ENCODE data around the gene BIRC2. TPM values are rescaled to one million over a fixed set of nuclear protein-coding genes. Genes with fewer than 3 reads are reported as not detected.

BIRC2 gene
- total RNA-seq, 1 experiment from 2014 or later = 28.2 TPM

DNA sequence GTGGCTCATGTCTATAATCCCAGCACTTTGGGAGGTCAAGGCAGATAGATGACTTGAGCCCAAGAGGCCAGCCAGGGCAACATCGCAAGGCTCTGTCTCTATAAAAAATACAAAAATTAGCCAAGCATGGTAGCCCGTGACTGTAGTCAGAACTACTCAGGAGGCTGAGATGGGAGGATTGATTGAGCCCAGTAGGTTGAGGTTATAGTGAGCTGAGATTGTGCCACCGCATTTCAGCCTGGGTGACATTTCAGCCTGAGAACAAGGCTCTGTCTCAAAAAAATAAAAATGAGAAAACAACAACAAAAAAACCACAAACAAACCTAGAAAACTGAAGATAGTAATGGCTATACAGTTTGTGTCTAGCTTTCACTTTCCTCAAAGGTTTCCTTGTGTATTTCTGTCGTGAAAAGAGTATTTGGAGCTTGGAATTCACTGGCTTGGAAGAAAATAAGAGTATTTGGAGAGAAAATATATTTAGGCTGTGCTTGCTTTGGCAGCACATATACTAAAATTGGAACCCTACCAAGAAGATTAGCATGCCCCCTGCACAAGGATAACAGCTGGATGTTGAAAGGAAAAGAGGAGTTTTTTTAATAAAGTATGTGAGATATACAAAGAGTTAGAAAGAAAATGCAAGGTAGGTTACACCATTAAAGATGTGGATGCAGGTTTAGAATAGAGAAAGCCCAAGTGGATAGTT is 33.6 kb upstream of the BIRC2 start:
- Histone ChIP-seq H3K14ac (ENCODE audit: insufficient read depth, low read length) (no peak overlapping the region), H3K27me3 (ENCODE audit: insufficient read depth, low read length) (no peaks in the 10 kb centered on the region), H3K27ac (ENCODE audit: insufficient read length, low read depth, low read length) (no peak overlapping the region), H4K20me1 (ENCODE audit: control insufficient read depth, insufficient read depth, insufficient read length) (no peaks in the 10 kb centered on the region), H3K9me3 (ENCODE audit: control insufficient read depth, low read depth, low read length) (no peaks in the 10 kb centered on the region), H2BK15ac (ENCODE audit: low read depth, low read length) (no peak overlapping the region), H2BK120ac (ENCODE audit: low read depth, low read length, poor library complexity, severe bottlenecking) (no peak overlapping the region), H4K8ac (replicated peaks; ENCODE audit: insufficient read length, low read depth, low read length) (no peak overlapping the region), H3K18ac (ENCODE audit: insufficient read length, low read depth, low read length) (no peak overlapping the region), H3K56ac (ENCODE audit: insufficient read length, low read depth, low read length) (no peak overlapping the region), H4K5ac (ENCODE audit: insufficient read length, low read depth, low read length) (no peak overlapping the region), H2AK5ac (ENCODE audit: insufficient read length, low read length) (no peak overlapping the region), H3K4ac (ENCODE audit: low read depth, low read length) (no peak overlapping the region), H3K9ac (ENCODE audit: extremely low read depth, insufficient read length, low read length) (no peak overlapping the region), H3K4me1 (ENCODE audit: insufficient read depth, low read length) (peaks cover 2% of the 10 kb centered on the region; the same call in 1 of the 2 replicates), H2BK5ac (ENCODE audit: insufficient read length, low read length) (no peak overlapping the region), H2AFZ (ENCODE audit: low read length) (no peak overlapping the region), H3K79me1 (ENCODE audit: insufficient read depth, low read depth, low read length, poor library complexity, severe bottlenecking) (no peaks in the 10 kb centered on the region), H2BK20ac (ENCODE audit: low read depth, low read length, poor library complexity, severe bottlenecking) (no peak overlapping the region), H3K23ac (ENCODE audit: insufficient read length, low read depth, low read length) (no peak overlapping the region), H3T11ph (ENCODE audit: low read length) (no peak overlapping the region), H3K4me2 (ENCODE audit: insufficient read depth, insufficient read length, low read length) (no peak overlapping the region), H2BK12ac (ENCODE audit: insufficient read length, low read depth, low read length) (no peak overlapping the region), H4K91ac (ENCODE audit: insufficient read length, low read depth, low read length) (no peak overlapping the region), H3K79me2 (ENCODE audit: insufficient read depth, low read length) (no peaks in the 10 kb centered on the region), H3K23me2 (ENCODE audit: insufficient read length, low read depth, low read length, poor library complexity, severe bottlenecking) (peaks cover 8% of the 10 kb centered on the region)
- no peak for DNase-seq
- Mint-ChIP-seq H3K4me1 (peaks cover 6 to 10% of the 10 kb centered on the region in 2 experiments; a peak in 3 of 4 replicates), H3K36me3 (ENCODE audit: insufficient read depth in 1 of 3, low read depth in 3 of 3) (no peaks in the 10 kb centered on the region), H3K27ac (peak overlapping the region in 1 of 3 experiments; percentile 31; a peak in 1 of 7 replicates), H3K9me3 (no peaks in the 10 kb centered on the region), H3K4me3 (no peak overlapping the region), H3K27me3 (ENCODE audit: low read depth) (peaks cover 17% of the 10 kb centered on the region)
- WGBS (ENCODE audit: extremely low coverage, insufficient read length, low lambda C conversion rate) = no CpG with 5 or more reads among the region's 4 CpGs
- TF ChIP-seq, protein P1, sequence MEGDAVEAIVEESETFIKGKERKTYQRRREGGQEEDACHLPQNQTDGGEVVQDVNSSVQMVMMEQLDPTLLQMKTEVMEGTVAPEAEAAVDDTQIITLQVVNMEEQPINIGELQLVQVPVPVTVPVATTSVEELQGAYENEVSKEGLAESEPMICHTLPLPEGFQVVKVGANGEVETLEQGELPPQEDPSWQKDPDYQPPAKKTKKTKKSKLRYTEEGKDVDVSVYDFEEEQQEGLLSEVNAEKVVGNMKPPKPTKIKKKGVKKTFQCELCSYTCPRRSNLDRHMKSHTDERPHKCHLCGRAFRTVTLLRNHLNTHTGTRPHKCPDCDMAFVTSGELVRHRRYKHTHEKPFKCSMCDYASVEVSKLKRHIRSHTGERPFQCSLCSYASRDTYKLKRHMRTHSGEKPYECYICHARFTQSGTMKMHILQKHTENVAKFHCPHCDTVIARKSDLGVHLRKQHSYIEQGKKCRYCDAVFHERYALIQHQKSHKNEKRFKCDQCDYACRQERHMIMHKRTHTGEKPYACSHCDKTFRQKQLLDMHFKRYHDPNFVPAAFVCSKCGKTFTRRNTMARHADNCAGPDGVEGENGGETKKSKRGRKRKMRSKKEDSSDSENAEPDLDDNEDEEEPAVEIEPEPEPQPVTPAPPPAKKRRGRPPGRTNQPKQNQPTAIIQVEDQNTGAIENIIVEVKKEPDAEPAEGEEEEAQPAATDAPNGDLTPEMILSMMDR (conservative IDR thresholded peaks at IDR 0.05) = no peak
